Measurements from ENCODE around the gene SPDYC.
A peak's percentile ranks its signal among the peaks of the same experiment; 100 is the strongest.
"Not testable (repeated sequence)": the region's sequence is repeated elsewhere in the genome, so short reads cannot be mapped to it uniquely, and the experiment has no call there.

SPDYC gene

DNA sequence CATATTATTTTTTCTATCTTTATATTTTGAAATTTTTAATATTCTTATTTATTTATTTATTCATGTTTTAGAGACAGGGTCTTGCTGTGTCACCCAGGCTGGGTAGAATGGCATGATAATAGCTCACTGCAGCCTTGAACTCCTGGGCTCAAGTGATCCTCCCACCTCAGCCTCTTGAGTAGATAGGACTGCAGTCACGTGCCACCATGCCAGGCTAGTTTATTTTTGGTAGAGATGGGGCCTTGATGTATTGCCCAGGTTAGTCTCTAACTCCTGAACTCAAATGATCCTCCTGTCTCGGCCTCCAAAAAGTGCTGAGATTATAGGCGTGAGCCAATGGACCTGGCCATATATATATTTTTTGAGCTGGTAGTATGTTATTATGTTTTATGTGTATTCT is 2.4 kb upstream of the SPDYC start:
- FAIRE-seq (no peak), DNase-seq (ENCODE audit: low spot score) (no peak)

DNA sequence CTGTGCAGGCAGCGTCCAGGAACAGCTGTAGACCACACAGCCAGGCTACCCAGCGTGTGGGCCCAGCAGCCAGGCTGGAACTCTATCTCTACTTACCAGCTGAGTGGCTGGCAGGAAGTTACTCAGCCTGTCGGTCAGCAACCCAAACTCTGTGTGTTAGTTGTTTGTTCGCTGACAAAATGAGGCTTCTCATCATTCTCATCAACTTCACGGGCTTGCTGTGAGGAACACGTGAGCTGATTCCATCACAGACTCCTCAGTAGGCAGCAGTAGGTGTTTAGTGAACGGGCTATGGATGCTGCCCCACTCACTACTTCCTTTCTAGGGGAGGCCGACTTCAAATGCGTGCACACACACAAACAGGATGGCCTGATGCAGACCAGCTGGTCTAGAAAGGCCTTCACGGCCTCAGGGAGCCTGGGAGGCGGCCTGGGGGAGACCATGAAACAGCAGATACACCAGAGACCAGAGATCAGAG is 830 bp upstream of the SPDYC start:
- no peak for FAIRE-seq

DNA sequence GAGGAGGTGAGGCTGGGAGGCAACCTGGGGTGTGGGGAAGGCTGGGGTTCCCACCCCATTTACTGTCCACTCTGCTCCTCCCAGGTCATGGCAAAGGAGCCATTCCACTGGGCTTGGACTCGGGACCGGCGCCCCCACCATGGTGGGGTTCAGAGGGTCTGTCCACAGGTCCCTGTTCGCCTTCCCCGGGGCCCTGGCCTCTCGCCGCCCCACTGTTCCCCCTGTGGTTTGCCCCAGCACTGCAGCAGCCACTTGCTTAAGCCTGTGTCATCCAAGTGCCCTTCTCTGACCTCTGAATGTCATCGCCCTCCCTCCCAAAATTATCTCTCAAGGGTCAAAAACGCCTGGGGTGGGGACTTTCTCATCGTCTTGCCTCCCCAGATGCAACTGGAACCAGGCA is 2.6 kb downstream of the SPDYC start:
- DNase-seq (ENCODE audit: low spot score), result no peak
- no peak for FAIRE-seq

More for the DNA sequence above, 830 bp upstream of the SPDYC start:
- no peak for DNase-seq (ENCODE audit: low spot score)

GRCh38 chr11:65174571-65175010 is 4.6 kb downstream of the SPDYC start:
- DNase-seq (ENCODE audit: low spot score); FAIRE-seq: not testable (repeated sequence)

- FAIRE-seq, result no peak
Measured at GRCh38 chr11:65180877-65181568, 11.0 kb downstream of the SPDYC start.

GRCh38 chr11:65181569-65182257 is 11.7 kb downstream of the SPDYC start, which contains the start of gene CAPN1:
CAPN1 (plus strand) TSS chr11:65181928; CDS start chr11:65182702, 774 bp downstream.
- FAIRE-seq (no peak), DNase-seq (ENCODE audit: low spot score) (peak; percentile 86)

More at GRCh38 chr11:65180877-65181568, 11.0 kb downstream of the SPDYC start:
- peak; percentile 86 for DNase-seq (ENCODE audit: low spot score)

DNA sequence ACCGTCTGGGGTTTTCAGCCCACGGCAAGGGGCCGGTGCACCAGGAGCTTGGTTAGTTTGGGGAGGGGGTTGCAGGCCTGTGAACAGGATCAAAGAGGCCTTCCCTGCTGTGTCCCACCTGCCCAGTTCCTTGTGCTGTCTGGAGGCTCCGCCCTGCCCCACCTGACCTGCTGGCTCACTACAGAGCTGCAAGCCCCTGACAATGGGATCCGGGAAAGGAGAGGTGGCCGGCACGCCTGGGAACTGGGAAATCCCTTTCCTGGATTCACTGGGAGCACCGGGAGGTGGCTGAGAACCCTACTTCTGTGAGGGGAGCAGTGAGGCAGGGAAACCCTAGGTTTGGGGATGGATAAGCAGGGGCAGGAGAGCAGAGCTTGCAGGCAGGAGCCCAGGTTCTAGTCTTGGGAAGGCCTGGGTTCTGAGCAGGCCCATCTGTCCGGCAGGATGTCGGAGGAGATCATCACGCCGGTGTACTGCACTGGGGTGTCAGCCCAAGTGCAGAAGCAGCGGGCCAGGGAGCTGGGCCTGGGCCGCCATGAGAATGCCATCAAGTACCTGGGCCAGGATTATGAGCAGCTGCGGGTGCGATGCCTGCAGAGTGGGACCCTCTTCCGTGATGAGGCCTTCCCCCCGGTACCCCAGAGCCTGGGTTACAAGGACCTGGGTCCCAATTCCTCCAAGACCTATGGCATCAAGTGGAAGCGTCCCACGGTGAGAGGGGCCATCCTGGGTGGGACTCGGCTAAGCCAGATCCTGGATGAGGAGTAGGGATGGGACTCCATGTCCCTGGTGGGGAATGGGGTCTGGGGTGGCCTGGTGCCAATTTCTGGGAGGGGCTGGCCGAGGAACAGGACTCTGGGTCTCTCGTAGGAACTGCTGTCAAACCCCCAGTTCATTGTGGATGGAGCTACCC is 12.5 kb downstream of the SPDYC start:
- peak; percentile 44 for DNase-seq (ENCODE audit: low spot score)
- no peak for FAIRE-seq

DNA sequence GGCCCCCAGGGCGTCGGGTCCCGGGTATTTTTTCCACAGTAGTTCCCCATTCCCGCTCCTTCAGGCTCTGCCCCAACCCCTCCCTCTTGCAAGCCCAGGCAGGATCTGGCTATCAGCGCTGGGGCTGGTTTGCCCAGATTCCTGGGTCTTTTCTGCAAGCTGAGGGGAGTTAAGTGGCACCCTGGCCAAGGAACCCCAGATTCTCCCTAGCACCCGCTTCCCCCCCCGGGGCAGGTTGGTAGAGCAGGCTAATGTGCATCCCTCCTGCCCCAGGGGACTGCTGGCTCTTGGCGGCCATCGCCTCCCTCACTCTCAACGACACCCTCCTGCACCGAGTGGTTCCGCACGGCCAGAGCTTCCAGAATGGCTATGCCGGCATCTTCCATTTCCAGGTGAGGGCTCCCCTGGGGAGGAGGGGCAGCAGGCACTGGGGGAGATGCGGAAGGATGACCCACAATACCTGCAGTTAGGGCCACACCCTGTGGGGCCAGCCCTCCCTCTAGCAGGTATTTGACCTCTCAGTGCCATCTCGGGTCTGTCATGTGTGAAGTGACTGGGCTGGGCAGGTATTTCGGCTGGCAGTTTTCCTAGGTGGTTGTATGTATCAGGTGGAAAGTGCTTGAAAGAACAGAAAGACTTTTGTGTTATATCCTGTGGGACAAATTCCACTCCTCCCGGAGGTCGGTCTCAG is 13.3 kb downstream of the SPDYC start:
- DNase-seq (ENCODE audit: low spot score), result no peak
- no peak for FAIRE-seq

- FAIRE-seq (no peak), DNase-seq (ENCODE audit: low spot score) (no peak)
Measured at GRCh38 chr11:65184146-65184545, 14.1 kb downstream of the SPDYC start.

GRCh38 chr11:65185171-65185570 is 15.1 kb downstream of the SPDYC start:
- no peak for DNase-seq (ENCODE audit: low spot score)
- no peak for FAIRE-seq

- FAIRE-seq (no peak), DNase-seq (ENCODE audit: low spot score) (no peak)
Measured at GRCh38 chr11:65185869-65186341, 15.9 kb downstream of the SPDYC start.

DNA sequence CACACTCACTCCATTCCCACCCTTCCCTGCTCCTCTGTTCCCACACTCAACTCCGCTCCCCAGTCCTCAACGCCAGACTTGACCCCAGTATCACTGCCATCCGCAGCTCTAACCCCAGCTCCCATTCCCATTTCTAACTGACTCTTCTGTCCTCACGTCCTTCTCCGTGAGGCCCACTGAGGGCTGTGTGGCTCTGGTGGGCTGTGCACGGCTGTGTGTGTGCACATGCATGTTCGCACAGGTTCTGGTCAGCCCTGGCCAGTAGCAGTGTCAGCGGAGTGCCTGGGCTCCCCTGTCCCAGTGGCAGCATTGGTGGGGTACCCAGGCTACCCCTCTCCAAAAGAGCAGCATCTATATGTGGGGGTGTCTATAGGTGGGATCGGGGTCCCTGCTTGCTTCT is 16.7 kb downstream of the SPDYC start:
- FAIRE-seq (no peak), DNase-seq (ENCODE audit: low spot score) (no peak)

DNA sequence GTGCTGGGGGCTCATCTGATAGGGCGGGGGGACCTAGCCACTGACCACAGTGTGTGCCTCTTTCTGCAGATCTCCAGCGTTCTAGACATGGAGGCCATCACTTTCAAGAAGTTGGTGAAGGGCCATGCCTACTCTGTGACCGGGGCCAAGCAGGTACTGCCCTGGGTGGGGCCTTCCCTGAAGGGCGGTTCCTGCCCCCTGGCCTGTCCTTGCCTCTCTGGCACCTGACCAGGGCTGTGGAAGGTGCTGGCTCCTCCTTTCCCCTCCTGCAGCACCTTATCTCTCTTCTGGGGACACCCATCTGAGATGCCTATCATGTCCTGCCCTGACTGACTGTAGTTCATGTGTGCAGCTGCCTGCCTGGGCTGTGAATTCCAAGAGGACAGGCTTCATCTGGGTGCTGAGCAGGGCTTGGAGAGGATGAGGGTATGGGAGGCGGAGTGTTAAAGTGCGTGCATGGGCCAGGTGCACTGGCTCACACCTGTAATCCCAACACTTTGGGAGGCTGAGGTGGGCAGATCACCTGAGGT is 17.2 kb downstream of the SPDYC start:
- no peak for FAIRE-seq
- DNase-seq (ENCODE audit: low spot score), result no peak

DNA sequence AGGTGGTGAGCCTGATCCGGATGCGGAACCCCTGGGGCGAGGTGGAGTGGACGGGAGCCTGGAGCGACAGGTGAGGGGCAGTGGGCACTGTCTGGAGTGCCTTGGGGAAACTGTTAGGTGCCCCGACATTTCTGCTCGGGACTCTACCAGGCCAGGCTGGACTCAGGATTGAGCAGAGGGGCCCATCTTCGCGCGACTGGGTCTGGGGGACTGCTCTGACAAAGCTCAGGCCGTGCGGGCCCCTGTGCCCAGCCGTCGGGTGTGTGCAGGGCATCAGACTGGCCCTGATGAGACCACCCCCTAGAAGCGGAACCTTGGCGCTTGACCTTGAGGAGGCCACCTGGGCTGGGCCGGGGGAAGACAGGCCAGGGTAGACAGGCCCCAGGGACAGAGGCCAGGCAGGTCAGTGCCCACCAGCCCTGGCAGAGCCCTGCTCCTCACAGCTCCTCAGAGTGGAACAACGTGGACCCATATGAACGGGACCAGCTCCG is 18.0 kb downstream of the SPDYC start:
- DNase-seq (ENCODE audit: low spot score), result no peak
- FAIRE-seq, result no peak

DNA sequence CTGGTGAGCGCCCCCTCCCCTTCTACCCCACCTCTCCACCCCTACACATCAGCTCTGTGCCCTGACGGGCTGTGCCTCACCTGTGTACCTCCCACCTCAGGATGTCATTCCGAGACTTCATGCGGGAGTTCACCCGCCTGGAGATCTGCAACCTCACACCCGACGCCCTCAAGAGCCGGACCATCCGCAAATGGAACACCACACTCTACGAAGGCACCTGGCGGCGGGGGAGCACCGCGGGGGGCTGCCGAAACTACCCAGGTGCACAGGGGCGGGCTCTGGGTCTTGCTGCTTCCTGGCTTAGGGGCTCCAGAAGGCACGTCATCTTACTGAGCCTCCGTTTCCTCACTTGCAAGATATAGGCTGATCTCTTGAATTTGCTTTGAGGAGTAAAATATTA is 18.5 kb downstream of the SPDYC start:
- DNase-seq (ENCODE audit: low spot score), result no peak

GRCh38 chr11:65189191-65189590 is 19.2 kb downstream of the SPDYC start:
- DNase-seq (ENCODE audit: low spot score) (no peak), FAIRE-seq (no peak)

More for the DNA sequence above, 18.5 kb downstream of the SPDYC start:
- FAIRE-seq, result no peak

- no peak for DNase-seq (ENCODE audit: low spot score)
- no peak for FAIRE-seq
Measured at GRCh38 chr11:65194564-65194963, 24.5 kb downstream of the SPDYC start.

DNA sequence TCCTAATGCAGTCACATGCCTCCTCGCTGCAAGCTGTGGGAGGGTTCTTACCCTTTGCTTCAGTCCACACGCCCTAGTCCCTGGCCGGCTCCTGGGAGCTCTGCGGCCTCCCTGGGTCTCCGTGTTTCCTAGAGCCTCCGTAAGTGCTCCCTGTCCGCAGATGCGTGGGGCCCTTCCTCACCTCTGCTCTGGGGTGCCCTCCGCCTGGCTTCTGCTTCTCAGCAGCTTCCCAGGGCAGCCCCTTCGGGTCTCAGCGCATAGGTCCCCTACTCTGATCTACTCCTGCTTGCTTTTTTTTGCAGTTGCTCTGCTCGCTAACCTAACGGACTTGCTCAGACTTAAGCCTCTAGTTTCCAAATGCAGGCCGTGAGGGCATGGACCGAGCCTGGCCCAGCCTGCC is 34.1 kb downstream of the SPDYC start:
- DNase-seq (ENCODE audit: low spot score) (no peak), FAIRE-seq (no peak)

GRCh38 chr11:65204646-65205601 is 34.9 kb downstream of the SPDYC start:
- DNase-seq (ENCODE audit: low spot score) (peak; percentile 82), FAIRE-seq (peak; percentile 48)

Data from urothelium cell line (cell line).